NCI-H1417 treated with DMSO at 0.1 percent for 48 hours (cell line): ENCODE results near the gene R3HDML.
"Not testable (repeated sequence)": the region's sequence is repeated elsewhere in the genome, so short reads cannot be mapped to it uniquely, and the experiment has no call there.

ENCODE experiments used
- DNase-seq: peaks from one replicate; lab custom pipeline; 2025; lab: John Stamatoyannopoulos, UW

Gene R3HDML

DNA sequence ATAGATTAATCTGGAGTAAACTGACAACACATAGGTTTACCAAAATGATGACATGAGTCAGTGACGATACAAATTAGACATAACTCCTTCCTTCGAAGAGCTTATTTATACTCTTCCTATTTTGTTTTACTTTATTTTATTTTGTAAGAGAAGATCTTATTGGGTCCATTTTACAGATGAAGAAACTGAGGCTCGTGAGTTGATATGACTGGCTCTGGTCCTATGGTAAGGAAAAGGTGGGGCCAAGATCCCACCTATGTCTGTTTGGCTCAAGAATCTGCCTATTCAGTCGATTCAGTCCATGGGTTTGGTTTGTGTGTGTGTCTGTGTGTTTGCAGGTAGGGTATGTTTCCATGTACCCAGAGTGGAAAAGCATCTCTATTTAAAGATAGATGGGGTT, 8.4 kb upstream of the R3HDML start:
- no peak for DNase-seq

DNA sequence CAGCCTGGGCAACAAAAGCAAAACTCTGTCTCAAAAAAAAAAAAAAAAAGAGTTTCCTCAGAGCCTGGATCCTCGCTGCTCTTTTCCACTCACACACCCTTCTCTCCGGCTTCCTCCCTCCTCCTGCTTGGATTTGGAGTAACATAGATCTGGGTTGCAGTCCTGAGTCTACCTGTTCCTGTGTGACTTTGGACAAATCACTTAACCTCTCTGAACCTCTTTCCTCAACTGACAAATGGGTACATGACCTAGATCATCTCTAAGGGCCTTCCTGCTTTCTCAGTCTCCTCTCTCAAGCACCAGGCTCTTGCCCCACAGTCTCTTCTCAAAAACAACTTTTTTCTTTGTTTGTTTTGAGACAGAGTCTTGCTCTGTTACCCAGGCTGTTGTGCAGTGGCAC, 5.6 kb upstream of the R3HDML start:
- DNase-seq, result no peak

DNA sequence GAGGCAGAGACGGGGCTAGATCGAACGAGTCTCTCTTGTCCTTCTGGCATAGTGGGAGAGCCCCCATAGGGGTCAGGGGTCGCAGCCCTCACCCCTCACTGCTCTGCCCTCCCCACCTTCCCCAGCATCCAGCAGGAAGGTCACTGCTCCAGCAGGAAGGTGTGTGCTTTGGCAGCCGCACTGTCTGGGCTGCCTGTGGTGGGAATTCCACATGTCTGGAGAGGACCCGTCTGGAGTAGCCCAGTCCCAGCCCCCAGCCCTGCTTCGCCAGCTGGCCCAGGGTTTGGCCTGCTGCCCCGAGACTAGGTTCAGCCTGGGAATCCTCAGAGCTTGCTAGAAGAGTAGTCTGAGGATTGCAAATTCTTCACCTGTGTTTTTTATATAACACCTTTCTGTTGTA, 2.5 kb upstream of the R3HDML start:
- DNase-seq, result no peak

DNA sequence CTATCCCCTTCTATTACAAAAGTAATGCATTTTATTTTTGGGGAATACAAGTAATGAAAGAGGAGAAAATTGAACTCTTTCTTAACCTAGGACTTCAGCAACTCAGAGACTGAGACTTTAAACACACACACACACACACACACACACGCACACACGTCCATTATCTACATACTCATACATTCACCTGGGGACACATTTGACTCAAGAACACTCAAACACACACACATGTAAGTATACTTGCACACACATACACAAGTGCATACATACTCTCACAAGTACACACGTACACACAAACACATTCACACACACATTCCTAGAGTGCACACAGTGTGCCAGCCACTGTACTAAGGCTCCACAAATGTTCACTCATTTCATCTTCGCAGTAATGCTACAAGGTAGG, 2.1 kb upstream of the R3HDML start:
- DNase-seq, result no peak

DNA sequence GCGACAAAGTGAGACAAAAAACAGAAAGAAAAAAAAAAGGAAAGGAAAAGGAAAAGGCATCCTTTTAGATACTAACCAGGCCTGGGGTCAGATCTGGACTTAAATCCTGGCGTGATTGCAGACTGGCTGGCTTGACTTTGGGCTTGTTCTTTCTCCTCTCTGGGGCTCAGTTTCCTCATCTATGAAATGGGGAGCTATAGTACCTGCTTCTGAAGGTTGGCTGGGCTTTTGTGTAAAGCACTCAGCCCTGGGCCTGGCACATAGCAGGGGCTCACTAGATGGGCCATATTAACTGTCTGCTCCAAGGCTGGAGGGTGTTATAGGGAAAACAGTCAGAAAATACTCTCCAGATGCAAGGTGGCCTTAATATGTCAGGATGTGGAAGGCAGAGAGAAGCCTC, 1.2 kb upstream of the R3HDML start:
- no peak for DNase-seq

DNA sequence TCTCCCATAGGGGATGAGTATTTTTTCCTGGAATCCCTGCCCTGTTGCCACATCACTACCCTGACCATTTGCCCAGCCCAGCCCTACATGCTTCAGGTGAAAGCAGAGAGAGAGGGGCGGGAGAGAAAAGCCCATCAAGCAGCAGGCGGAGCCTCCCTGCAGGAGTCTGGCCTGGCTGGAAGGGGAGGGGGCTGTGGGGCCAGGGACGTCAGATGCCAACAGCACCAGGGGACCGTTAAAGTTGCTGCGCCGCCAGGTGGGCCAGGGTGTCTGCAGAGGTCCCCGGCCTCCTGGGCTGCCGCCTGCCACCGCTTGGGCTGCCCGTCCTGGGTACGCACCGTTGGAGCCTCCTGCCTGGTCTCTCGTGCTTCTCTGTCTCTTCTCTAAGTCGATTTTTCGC, 757 bp upstream of the R3HDML start:
- no peak for DNase-seq

DNA sequence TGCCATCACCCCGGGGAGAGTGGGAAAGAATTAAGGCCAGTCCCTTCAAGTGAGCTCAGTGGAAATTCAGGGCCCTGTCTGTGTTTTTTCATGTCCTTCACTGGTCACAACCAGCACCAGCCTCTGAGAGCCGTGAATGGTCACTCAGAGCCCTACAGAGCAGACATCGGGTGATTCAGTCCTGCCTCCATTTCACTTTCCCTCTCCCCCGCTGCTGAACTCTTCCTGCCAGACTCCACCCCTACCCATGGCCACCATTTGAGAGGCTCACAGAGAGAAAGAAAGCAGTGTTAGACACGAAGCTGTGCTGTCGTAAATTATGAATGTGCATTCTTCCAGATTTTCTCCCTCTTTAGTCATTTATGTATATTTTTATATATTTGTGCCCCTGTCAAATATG, 5.4 kb downstream of the R3HDML start:
- no peak for DNase-seq

DNA sequence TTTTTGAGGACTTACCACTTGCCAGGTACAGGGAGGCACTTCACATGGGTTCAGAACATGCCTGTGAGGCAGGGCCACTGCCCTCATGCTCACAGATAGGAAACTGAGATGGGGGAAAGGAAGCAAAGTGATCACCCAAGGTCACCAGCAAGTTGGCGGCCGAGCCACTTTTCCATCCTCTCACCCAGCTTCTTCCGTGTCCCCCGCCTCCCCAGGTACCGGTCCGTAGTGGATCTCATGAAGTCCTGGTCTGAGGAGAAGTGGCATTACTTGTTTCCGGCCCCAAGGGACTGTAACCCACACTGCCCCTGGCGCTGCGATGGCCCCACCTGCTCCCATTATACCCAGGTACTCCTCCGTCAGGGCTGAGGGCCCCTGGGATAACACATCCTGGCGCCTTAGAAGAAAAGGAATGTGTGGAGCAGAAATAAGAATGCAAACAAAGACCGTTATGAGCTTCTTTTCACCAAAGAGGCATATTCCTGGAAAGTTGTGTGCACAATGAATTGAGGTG, 6.4 kb downstream of the R3HDML start:
- no peak for DNase-seq

DNA sequence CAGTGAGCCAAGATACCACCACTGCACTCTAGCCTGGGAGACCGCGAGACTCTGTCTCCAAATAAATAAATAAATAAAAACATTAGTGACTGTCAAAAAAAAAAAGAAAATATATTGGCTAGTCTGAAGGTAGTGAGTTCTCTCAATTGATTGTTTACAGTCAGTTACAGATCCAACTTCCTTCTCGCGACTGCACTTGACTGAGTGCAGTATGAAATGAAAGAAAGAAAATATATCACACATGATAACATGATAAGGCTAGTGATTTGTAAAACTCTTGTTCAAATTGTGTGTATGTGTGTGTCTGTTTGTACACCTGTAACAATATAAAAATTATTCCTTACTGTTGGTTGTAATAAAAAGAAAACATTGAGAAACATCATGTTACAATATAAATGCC, 7.9 kb downstream of the R3HDML start:
- DNase-seq, result no peak

DNA sequence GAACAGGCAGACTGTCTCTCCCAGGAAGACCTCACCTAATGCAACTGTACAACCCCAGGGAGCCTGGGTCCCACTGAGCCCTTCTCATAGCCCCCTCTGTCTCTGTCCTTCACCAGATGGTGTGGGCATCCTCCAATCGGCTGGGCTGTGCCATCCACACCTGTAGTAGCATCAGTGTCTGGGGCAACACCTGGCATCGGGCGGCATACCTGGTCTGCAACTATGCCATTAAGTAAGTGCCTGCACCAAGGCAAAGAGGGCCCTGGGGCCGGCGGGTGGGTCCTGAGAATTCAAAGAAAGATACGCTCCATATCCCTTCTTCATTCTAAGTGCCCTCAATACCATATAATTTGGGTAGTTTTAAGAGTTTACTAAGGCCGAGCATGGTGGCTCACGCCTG, 8.3 kb downstream of the R3HDML start:
- DNase-seq, result no peak

DNA sequence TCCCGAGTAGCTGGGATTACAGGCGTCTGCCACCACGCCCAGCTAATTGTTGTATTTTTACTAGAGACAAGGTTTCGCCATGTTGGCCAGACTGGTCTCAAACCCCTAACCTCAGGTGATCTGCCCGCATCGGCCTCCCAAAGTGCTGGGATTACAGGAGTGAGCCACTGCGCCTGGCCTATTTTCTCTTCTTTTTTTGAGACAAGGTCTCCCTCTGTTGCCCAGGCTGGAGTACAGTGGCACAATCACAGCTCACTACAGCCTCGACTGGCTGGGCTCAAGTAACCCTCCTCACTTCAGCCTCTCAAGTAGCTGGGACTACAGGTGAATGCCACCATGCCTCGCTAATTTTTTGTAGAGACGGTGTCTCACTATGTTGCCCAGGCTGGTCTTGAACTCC, 9.1 kb downstream of the R3HDML start:
- DNase-seq, result not testable (repeated sequence)

DNA sequence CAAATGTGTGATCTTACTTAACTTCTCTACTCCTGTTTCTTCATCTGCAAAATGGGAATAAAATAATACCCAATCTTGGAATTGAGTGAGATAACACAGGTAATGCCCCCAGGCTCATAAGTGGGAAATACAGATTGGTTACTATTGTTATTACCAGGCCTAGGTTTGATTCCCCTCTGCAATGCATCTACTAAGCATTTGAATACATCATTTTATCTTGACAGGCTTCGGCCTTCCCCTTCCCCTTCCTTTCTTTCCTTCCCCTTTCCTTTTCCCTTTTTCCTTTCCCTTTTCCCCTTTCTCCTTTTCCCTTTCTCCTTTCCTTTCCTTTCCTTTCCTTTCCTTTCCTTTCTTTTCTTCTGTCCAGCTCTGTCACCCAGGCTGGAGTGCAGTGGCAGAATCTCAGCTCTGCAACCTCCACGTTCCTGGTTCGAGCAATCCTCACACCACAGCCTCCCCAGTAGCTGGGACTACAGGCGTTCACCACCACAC, 11.4 kb downstream of the R3HDML start:
- no peak for DNase-seq

DNA sequence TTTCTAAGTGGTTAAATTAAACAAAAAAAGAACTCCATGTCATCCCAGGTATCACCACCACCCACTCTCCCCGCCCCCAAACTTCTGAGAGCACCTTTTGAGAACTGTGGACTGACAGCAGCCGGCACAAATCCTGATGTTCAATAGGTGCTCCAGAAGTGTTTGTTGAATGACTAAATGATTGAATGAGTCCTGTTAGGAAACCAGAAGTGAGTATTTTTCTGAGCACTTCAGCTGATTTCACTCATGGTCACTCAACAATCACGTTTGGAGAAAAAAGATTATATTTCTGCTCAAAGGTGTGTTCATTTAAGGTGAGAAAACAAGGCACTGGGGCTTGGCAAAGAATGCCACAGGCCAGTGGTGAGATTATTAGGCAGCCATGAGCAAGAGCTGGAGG, 12.5 kb downstream of the R3HDML start:
- no peak for DNase-seq

DNA sequence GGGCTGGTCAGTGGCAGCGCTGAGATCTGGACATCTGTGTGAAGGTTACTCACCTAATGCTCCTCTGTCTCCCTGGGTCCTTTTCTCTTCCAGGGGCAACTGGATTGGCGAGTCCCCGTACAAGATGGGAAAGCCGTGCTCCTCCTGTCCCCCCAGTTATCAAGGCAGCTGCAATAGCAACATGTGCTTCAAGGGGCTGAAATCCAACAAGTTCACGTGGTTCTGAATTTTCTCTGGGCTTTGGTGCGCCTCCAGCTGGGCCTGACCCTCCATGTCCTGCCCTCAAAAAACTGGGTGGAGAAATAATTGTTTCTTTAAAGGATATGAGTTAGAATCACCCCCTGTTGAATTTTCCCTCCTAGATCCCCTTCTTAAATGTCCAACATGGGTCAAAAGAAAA, 13.7 kb downstream of the R3HDML start:
- DNase-seq, result no peak

DNA sequence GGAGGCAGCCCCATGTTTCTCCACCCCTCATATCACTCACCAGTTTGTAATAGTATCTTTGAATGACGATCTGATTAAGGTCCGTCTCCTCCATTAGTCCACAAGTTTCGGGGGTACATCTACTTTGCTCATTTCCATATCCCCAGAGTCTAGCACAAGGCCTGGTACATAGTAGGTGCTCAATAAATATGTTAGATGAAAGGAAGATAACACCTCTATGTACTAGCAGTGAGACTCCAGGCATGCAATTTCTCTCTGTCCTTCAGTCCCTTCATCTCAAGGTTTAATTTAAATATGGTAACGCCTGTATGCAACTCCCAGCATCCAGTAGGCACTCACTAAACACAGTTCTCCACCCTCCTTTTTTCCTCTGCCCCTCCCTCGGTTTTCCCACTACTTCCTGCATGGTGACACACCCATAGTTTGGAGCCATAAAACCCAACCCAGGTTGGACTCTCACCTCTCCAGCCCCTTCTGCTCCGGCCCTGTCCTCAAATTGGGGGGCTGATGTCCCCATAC, 18.2 kb downstream of the R3HDML start:
- no peak for DNase-seq

DNA sequence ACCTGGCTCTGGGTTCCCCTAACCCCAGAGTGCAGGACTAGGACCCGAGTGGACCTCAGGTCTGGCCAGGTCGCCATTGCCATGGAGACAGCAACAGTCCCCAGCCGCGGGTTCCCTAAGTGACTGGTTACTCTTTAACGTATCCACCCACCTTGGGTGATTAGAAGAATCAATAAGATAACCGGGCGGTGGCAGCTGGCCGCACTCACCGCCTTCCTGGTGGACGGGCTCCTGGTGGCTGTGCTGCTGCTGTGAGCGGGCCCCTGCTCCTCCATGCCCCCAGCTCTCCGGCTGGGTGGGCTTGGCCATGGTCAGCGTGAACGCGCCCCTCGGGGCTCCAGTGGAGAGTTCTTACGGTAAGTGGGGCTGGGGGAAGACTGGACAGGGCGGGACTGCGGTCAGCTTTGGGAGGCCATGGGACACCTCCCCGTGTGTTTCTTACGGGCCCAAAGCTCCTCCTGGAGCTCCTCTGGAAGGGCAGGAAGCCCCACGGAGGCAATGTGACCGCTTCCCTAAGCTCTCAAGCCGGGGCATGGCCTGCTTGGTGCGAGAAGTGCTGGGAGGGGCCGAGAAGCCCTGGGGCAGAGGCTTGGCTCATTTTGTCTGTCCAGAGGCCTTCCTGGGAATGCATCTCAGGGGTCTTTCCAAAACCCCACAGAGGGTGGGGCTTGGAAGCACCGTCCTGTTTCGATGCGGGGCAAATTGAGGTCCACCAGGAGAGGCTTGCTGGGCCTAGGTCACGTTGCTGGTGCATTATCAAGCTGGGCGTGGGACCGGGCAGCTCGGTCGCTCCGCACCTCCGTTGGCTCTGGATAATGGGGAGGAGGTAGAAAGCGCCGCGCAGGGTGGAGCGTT, 18.9 kb downstream of the R3HDML start, which contains the start of gene HNF4A:
Gene HNF4A (plus strand): TSS at position 202 of the 855 bp plus-strand sequence. CDS start 106 bp downstream, at position 308.
- no peak for DNase-seq

DNA sequence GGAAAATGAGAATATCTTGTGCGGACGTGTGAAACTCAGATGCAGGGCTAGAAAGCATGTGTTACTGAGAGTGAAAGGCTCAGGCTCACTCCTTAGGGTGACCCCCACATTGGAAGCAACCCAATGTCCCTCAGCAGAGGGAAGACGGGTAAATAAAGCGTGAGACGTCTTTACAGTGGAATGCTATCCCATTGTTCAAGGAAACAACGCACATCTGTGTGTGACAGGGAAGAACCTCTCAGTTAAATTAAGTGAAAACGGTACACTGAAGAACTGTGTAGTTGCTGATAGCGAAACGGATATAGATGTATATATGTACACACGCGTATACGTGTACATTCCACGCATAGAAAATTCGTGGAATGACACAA, 19.5 kb downstream of the R3HDML start:
- no peak for DNase-seq

DNA sequence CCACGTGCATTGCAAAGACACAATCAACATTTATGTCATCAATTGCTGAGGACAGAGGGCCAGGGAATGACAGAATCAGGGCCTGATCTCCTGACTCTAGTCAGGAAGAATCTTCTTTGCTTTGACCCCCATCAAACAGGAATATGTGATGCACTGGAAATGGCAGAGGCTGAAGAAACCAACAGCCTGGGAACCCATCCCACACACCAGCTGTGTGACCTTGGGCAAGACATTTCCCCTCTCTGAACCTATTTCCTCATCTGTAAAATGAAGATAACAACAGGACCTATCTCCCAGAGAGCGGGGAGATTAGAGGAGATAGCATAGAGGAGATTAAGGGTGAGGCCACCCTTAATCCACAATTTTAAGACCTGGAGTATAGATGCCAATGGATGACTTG, 20.2 kb downstream of the R3HDML start:
- no peak for DNase-seq

DNA sequence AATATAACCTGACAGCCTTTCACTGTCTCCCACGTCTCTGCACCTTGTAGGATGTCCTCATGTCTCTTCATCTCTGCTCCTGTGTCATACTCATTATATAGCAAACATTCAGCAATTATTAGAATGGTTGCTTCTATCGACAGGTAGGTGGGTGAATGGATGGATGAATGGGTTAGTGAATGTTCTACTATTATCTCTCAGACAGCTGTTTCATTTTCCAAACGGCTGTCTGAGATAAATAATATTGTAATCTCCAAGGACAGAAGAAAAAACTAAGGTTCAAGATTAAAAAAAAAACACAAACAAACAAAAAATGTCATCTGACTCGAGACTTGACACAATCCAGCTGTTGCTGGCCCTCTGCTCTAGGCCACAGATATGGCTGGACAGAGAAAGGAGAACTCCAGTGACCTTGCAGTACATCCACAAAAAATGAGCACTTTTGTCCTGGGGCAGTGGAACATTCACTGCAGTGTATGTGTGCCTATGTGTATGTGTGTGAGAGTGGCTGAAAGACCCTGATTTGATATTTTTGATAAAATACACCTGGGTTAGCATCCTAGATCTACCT, 20.8 kb downstream of the R3HDML start:
- no peak for DNase-seq

DNA sequence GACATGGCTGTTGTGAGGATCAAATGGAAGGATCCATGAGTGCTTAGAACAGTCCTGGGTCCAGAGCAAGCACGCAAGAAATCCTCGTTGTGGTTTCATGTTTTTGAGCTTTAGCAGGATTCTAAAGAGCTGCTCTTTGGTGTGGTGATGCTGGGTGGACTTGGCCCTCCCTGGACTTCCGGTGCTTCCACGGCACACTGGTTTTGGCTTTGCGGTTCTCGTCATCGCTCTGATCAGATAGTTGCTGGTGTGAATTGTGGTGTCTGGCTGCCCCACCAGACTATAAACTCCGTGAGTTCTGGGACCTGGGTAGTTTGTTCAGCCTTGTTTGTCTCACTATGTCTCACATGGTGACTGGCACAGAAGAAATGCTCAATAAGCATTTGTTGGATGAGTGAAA, 21.9 kb downstream of the R3HDML start:
- no peak for DNase-seq

DNA sequence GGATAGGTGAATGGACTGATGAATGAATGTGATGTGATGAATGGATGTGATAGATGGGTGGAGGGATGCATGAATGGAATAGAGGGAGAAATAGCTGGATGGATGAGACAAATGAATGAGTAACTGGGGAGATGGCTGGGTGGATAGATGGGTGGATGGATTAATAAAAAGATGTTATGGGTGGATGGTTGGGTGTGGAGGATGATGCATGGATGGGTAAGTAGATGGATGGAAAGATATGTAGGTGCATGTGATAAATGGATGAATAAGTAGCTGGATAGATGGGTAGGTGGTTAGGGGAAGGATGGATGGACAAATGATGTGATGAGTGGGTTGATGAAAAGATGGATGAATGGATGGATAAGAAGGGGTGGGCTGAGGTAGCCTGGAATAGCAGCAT, 23.4 kb downstream of the R3HDML start:
- no peak for DNase-seq

DNA sequence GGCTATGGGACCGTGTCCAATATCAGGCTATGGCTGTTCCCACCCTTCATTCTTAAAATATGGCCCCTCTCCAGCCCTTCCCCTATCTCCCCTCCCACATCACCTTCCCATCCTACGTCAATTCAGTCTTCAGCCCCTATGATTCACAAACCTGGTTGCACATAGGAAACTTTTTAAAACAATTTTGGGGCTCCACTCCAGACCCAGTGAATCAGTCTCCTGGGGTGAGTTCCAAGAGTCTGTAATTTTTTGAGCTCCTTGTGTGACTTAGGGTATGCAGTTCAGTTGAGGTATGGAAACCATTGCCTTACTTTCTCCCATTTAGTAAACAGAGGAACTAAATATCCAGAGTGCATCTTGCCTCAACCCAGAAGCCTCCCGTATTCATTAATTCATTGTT, 24.2 kb downstream of the R3HDML start:
- DNase-seq, result no peak

DNA sequence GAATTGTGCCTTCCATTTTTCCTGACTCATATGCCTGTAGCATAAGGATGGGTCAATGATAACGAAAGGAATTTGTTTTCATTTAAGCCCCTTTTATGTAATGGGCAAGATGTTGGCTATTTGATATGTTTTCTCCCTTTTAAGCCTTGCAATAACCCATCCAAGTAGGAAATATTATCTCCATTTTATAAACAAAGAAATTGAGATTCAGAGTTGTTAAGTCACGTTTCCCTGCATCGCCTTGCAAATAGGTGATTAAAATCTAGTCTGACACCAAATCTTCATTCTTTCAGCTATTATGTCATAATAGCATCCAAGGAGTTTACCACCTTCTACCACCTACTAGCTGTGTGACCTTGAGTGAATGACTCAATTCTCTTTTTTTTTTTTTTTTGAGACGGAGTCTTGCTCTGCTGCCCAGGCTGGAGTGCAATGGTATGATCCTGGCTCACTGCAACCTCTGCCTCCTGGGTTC, 25.7 kb downstream of the R3HDML start:
- DNase-seq, result no peak
